Measurements from ENCODE around the gene TAS1R2.

The TAS1R2 gene

DNA sequence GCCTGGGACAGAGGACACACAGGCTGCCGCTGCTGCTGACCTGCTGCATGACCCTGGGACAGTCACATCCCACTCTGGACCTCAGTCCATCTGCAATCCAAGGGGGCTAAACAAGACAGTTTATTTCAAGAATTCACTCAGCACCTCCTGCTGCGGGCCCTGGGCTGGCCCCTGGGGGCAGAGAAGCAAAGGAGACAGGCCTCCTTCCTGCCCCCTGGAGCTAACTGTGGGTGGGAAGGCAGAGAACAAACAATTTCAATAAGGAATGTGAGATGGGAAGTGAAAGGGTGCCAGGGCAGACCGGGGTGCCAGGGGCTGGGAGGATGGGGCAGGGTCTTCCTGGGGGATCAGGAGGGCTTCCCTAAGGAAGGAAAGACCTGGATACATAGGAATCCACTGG, 60.0 kb downstream of the TAS1R2 start:
- DNase-seq (ENCODE audit: low spot score): no peak

DNA sequence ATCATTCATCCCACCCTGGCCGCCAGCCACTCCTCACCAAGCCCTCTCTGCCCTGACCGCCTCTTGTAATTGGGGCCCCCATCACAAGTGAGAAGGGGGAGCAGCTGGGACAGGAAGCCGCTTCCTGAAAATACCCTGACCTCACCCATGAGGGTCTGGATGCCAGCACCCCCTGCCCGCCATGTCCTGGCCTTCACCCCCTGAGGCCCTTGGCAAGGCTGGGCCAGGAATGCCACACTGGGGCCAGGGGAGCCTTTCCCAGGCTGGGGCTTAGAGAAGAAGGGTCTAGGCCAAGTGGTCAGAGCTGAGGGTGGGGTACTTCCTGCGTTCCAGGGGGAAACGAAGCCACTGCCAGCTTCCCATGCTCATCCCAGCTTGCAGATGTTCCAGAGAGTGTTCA, 60.5 kb downstream of the TAS1R2 start:
- no peak for DNase-seq (ENCODE audit: low spot score)

GRCh38 chr1:18798533-18798932, 60.9 kb downstream of the TAS1R2 start:
- DNase-seq (ENCODE audit: low spot score): no peak

DNA sequence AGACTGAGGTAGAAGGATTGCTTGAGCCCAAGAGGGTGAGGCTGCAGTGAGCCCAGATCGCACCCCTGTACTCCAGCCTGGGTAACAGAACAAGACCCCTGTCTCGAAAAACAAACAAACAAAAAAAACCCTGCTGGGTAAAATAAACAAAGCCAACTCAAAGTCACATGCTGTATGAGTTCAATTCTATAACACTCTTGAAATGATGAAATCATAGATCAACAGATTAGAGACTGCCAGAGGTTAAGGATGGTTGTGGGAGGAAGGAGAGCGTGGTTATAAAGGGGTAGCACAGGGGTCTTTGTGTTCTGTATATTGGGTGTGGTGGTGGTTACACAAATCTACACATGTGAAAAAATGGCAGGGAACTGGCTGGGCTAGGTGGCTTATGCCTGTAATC, 62.5 kb downstream of the TAS1R2 start:
- DNase-seq (ENCODE audit: low spot score): no peak

- no peak for DNase-seq (ENCODE audit: low spot score)
These were observed 64.3 kb downstream of the TAS1R2 start for GRCh38 chr1:18795002-18795689.

- DNase-seq (ENCODE audit: low spot score): peak; percentile 3
These were observed 64.9 kb downstream of the TAS1R2 start for GRCh38 chr1:18794561-18794960.

- no peak for DNase-seq (ENCODE audit: low spot score)
These were observed 65.4 kb downstream of the TAS1R2 start for GRCh38 chr1:18794051-18794450.

DNA sequence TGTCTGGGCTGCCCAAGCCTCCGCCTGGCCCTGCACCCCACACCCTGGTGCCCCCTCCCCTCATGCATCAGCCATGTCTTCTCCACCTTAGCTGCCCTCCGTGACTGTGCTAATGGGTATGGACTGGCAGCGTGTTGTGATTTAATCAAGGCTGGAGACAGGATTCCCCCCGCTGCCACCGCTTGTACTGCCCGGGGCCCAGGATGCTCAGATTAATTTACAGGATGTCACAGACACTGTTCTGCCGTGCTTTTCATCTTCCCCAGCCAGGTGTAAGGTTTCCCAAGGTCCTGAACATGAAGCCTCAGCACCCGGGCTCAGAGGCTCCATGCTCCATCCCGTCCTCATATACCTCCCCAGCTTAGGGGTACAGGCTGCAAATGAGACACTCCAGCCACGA, 66.3 kb downstream of the TAS1R2 start:
- no peak for DNase-seq (ENCODE audit: low spot score)

DNA sequence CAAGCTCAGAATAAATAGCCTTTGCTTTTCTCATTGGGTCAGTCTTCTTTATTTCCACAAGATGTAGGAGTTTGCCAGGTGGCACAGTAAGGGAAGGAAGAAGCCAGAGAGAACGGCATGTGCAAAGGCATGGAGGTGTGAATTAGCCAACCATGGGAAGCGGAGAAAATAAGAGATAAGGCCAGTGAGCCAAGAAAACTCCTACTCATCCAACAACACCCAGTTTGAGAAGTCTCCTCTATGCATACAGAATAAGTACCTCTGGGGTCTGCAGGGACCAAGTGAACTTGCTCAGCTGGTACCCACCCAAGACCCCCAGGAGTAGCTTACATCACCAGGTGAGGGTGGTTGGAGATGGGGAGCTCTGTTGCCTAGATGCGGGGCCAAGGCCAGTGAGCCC, 66.7 kb downstream of the TAS1R2 start:
- DNase-seq (ENCODE audit: low spot score): no peak
